ENCODE measurements around the gene C11orf97.

Gene C11orf97

GRCh38 chr11:94507485-94507884 lies 4.8 kb upstream of the C11orf97 start:
- no peak for DNase-seq (ENCODE audit: low spot score)
- TF ChIP-seq CTCF (IDR thresholded peaks at IDR 0.05; ENCODE audit: borderline replicate concordance, control extremely low read depth, extremely low read depth, insufficient read depth, missing control alignments): no peak
- in situ Hi-C loops (cut with MboI; ENCODE audit: low sequenced_read_pairs, unreplicated experiment): loop anchor here (10.0 to 25.0 kb wide), 3 partner anchors 183 to 595 kb away; no protein-coding TSS in a partner anchor

GRCh38 chr11:94513091-94513490 lies 830 bp downstream of the C11orf97 start:
- TF ChIP-seq CTCF (IDR thresholded peaks at IDR 0.05; ENCODE audit: borderline replicate concordance, control extremely low read depth, extremely low read depth, insufficient read depth, missing control alignments): no peak
- in situ Hi-C loops (cut with MboI; ENCODE audit: low sequenced_read_pairs, unreplicated experiment): loop anchor here (25.0 kb wide), 1 partner anchor 601 kb away; no protein-coding TSS in a partner anchor
- DNase-seq (ENCODE audit: low spot score): no peak

GRCh38 chr11:94515398-94515797 lies 3.1 kb downstream of the C11orf97 start:
- TF ChIP-seq CTCF (IDR thresholded peaks at IDR 0.05; ENCODE audit: borderline replicate concordance, control extremely low read depth, extremely low read depth, insufficient read depth, missing control alignments): no peak
- DNase-seq (ENCODE audit: low spot score): no peak
- in situ Hi-C loops (cut with MboI; ENCODE audit: low sequenced_read_pairs, unreplicated experiment): loop anchor here (25.0 kb wide), 1 partner anchor 603 kb away; no protein-coding TSS in a partner anchor

- in situ Hi-C loops (cut with MboI; ENCODE audit: low sequenced_read_pairs, unreplicated experiment): loop anchor here (25.0 kb wide), 1 partner anchor 604 kb away; no protein-coding TSS in a partner anchor
- TF ChIP-seq CTCF (IDR thresholded peaks at IDR 0.05; ENCODE audit: borderline replicate concordance, control extremely low read depth, extremely low read depth, insufficient read depth, missing control alignments): no peak
- no peak for DNase-seq (ENCODE audit: low spot score)
These were observed 4.5 kb downstream of the C11orf97 start for GRCh38 chr11:94516725-94517124.

- no peak for TF ChIP-seq CTCF (IDR thresholded peaks at IDR 0.05; ENCODE audit: borderline replicate concordance, control extremely low read depth, extremely low read depth, insufficient read depth, missing control alignments)
- in situ Hi-C loops (cut with MboI; ENCODE audit: low sequenced_read_pairs, unreplicated experiment): loop anchor here (25.0 kb wide), 1 partner anchor 606 kb away; no protein-coding TSS in a partner anchor
- no peak for DNase-seq (ENCODE audit: low spot score)
These were observed 6.0 kb downstream of the C11orf97 start for GRCh38 chr11:94518300-94518699.

- in situ Hi-C loops (cut with MboI; ENCODE audit: low sequenced_read_pairs, unreplicated experiment): loop anchor here (5.0 to 25.0 kb wide), 2 partner anchors 83 to 607 kb away; no protein-coding TSS in a partner anchor
- DNase-seq (ENCODE audit: low spot score): peak; percentile 45
- peak; percentile 39 for TF ChIP-seq CTCF (IDR thresholded peaks at IDR 0.05; ENCODE audit: borderline replicate concordance, control extremely low read depth, extremely low read depth, insufficient read depth, missing control alignments)
These were observed 7.3 kb downstream of the C11orf97 start for GRCh38 chr11:94519478-94520084.

All from GM13976 (cell line).